WTC11 (cell line): ENCODE data around the gene CHMP2B.

Experiments used
- ATF1 ChIP-seq: sonication (generic); formaldehyde crosslinking; IDR thresholded peaks from 2 replicates; pipeline ENCODE4 v1.8.1; 2023; ENCODE audit warnings: mild to moderate bottlenecking, moderate library complexity, missing genetic modification reagents
- CREB1 ChIP-seq: sonication (generic); formaldehyde crosslinking; IDR thresholded peaks from 2 replicates; pipeline ENCODE4 v1.8.0; 2023; ENCODE audit warnings: mild to moderate bottlenecking, missing genetic modification reagents
- ZNF416 ChIP-seq: fragments of 250-450 bp; sonication (Bioruptor Pico); IDR thresholded peaks from 2 replicates; pipeline ENCODE4 v1.9.0; 2021; ENCODE audit warnings: mild to moderate bottlenecking, inconsistent platforms
- TF ChIP-seq, protein P1 (sequence below): fragments of 200-600 bp; IDR thresholded peaks from 2 replicates; pipeline ENCODE4 v1.8.0; 2022; ENCODE audit warnings: antibody characterized with exemption
- TF ChIP-seq, protein P2 (sequence below): sonication (generic); formaldehyde crosslinking; IDR thresholded peaks from 2 replicates; pipeline ENCODE4 v1.8.1; 2023; ENCODE audit warnings: mild to moderate bottlenecking, missing genetic modification reagents, moderate library complexity
- TF ChIP-seq, protein P3 (sequence below): sonication (generic); formaldehyde crosslinking; IDR thresholded peaks from 2 replicates; pipeline ENCODE4 v1.8.1; 2022; ENCODE audit warnings: low read depth, mild to moderate bottlenecking, moderate library complexity, missing genetic modification reagents, borderline replicate concordance
- TF ChIP-seq, protein P4 (sequence below): sonication (generic); formaldehyde crosslinking; IDR thresholded peaks from 2 replicates; pipeline ENCODE4 v1.8.1; 2023; ENCODE audit warnings: mild to moderate bottlenecking, missing genetic modification reagents, moderate library complexity

DNA sequence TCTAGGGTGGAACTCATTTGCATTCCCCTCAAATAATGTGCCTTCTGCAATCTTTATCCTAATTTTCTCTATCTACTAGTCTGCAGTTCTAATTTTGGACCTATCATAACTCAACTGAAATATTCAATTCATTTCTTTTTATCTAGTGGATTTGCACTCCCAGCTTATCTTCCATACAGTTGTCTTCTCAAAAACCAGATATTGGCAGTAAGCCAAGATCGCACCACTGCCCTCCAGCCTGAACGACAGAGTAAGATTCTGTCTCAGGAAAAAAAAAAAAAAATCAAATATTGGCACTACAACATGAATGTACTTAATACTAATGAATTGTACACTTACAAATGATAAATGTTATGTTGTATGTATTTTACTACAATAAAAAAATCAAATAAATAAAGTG is 18.0 kb upstream of the CHMP2B start:
- TF ChIP-seq, protein P1, sequence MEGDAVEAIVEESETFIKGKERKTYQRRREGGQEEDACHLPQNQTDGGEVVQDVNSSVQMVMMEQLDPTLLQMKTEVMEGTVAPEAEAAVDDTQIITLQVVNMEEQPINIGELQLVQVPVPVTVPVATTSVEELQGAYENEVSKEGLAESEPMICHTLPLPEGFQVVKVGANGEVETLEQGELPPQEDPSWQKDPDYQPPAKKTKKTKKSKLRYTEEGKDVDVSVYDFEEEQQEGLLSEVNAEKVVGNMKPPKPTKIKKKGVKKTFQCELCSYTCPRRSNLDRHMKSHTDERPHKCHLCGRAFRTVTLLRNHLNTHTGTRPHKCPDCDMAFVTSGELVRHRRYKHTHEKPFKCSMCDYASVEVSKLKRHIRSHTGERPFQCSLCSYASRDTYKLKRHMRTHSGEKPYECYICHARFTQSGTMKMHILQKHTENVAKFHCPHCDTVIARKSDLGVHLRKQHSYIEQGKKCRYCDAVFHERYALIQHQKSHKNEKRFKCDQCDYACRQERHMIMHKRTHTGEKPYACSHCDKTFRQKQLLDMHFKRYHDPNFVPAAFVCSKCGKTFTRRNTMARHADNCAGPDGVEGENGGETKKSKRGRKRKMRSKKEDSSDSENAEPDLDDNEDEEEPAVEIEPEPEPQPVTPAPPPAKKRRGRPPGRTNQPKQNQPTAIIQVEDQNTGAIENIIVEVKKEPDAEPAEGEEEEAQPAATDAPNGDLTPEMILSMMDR, result no peak
- TF ChIP-seq ATF1 (CRISPR knock-in tag), result no peak
- no peak for TF ChIP-seq CREB1 (CRISPR knock-in tag)
- TF ChIP-seq, protein P2, sequence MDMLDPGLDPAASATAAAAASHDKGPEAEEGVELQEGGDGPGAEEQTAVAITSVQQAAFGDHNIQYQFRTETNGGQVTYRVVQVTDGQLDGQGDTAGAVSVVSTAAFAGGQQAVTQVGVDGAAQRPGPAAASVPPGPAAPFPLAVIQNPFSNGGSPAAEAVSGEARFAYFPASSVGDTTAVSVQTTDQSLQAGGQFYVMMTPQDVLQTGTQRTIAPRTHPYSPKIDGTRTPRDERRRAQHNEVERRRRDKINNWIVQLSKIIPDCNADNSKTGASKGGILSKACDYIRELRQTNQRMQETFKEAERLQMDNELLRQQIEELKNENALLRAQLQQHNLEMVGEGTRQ (CRISPR knock-in tag), result no peak
- no peak for TF ChIP-seq ZNF416
- TF ChIP-seq, protein P3, sequence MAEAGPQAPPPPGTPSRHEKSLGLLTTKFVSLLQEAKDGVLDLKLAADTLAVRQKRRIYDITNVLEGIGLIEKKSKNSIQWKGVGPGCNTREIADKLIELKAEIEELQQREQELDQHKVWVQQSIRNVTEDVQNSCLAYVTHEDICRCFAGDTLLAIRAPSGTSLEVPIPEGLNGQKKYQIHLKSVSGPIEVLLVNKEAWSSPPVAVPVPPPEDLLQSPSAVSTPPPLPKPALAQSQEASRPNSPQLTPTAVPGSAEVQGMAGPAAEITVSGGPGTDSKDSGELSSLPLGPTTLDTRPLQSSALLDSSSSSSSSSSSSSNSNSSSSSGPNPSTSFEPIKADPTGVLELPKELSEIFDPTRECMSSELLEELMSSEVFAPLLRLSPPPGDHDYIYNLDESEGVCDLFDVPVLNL (CRISPR knock-in tag), result no peak
- TF ChIP-seq, protein P4, sequence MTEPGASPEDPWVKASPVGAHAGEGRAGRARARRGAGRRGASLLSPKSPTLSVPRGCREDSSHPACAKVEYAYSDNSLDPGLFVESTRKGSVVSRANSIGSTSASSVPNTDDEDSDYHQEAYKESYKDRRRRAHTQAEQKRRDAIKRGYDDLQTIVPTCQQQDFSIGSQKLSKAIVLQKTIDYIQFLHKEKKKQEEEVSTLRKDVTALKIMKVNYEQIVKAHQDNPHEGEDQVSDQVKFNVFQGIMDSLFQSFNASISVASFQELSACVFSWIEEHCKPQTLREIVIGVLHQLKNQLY (CRISPR knock-in tag), result no peak
